BE2C (cell line): ENCODE measurements around the gene DSCAM.

Source experiments
- DNase-seq: peaks from one replicate; pipeline ENCODE4 v3.0.0-alpha.2; 2020
- H3K27me3 ChIP-seq: fragments of 250-450 bp; sonication (Bioruptor Pico); 2 replicates; pipeline ENCODE4 v1.5.1; 2020; ENCODE audit warnings: mild to moderate bottlenecking
- H3K36me3 ChIP-seq: fragments of 250-450 bp; sonication (Bioruptor Pico); 2 replicates; pipeline ENCODE4 v1.5.1; 2020; ENCODE audit warnings: mild to moderate bottlenecking
- H3K4me1 ChIP-seq: fragments of 250-450 bp; sonication (Bioruptor Pico); 2 replicates; pipeline ENCODE4 v1.5.1; 2020
- H3K4me3 ChIP-seq: 2 replicates; pipeline ENCODE4 v1.5.1; 2011; ENCODE audit warnings: low read depth, low read length
- H3K9me3 ChIP-seq: fragments of 250-450 bp; sonication (Bioruptor Pico); 2 replicates; pipeline ENCODE4 v1.5.1; 2020
- TF ChIP-seq, protein P1 (sequence below): IDR thresholded peaks from 2 replicates; pipeline ENCODE4 v1.5.1; 2012; ENCODE audit warnings: mild to moderate bottlenecking, low read depth, low read length

DSCAM gene

DNA sequence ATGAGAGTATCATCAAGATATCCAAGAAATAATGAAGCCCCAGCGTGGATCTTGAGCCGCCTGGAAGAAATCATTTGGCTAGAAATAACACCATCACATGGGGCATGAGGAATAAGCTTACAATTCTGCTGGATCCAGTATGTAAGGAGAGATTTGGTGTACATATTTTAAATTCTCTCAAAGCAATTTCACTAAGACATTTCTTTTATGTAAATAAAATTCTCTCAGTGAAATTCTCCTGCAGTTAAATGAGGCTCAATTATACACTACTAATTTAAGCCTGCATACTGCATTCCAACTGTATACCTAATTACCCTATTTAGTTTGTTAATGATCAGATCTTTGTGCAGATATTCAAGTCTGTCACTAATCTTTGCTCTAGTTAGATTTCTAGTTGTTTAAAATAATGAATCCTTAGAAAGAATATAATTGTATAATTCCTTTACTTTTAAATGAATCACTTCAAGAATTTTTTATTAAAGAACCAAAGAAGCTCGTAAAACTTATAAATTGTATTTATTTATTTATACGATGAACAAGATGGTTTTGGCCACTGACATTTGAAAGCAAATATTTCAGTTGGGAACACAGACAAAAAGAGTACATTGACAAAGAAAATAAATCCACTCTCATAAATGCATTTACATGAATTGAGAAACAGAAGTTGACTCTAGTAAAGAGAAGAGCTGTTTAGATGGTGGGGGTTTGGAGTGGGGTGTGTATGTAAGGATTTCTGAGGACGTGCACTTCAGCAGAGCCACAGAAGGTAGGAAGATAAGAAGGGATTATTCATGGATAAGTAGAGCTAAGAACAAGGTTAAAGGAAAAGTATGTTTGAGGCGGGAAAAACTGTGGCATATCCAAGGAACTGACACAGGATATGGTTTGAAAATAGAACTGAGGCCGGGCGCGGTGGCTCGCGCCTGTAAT is 466.8 kb downstream of the DSCAM start:
- H3K9me3 ChIP-seq, result no peaks in the 10 kb centered on the region; the same call in 1 of the 2 replicates
- DNase-seq, result no peak
- H3K4me1 ChIP-seq, result no peaks in the 10 kb centered on the region
- no peaks in the 10 kb centered on the region for H3K36me3 ChIP-seq
- no peak overlapping the region for H3K4me3 ChIP-seq
- TF ChIP-seq, protein P1, sequence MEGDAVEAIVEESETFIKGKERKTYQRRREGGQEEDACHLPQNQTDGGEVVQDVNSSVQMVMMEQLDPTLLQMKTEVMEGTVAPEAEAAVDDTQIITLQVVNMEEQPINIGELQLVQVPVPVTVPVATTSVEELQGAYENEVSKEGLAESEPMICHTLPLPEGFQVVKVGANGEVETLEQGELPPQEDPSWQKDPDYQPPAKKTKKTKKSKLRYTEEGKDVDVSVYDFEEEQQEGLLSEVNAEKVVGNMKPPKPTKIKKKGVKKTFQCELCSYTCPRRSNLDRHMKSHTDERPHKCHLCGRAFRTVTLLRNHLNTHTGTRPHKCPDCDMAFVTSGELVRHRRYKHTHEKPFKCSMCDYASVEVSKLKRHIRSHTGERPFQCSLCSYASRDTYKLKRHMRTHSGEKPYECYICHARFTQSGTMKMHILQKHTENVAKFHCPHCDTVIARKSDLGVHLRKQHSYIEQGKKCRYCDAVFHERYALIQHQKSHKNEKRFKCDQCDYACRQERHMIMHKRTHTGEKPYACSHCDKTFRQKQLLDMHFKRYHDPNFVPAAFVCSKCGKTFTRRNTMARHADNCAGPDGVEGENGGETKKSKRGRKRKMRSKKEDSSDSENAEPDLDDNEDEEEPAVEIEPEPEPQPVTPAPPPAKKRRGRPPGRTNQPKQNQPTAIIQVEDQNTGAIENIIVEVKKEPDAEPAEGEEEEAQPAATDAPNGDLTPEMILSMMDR, result no peak
- no peaks in the 10 kb centered on the region for H3K27me3 ChIP-seq

DNA sequence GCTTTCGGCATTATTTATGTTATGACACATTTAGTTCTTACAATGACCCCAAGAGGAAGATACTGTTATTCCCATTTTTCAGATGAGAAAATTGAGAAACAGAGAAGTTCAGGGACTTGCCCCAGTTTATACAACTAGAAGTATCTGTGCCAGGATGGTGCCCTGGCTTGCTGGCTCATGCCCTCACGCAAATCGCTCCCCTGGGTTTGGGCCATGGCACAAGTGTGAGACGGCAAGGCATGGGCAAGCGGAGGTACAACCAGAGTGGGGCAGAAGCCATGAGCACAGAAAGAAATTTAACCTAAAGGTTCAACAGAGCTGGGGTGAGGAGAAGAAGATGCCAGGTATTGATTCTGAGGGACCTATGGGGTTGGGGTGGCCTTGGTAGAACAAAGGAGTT is 469.8 kb downstream of the DSCAM start:
- no peak for DNase-seq

DNA sequence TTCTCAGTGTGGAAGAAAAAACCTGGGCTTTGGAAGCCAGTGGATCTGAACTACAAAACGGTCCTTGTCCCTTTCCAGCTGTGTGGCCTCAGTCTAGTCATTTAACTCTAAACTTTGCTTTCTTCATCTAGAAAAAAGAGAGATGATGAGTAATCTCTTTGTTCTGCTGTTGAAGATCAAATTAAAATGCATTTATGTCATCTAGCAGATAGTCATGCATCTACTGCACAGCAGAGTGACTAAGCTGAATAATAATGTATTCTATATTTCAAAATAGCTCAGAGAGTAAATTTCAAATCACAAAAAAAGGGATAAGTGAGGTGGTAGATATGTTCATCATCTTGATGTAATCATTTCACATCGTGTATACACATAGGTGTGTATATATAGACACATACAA is 473.2 kb downstream of the DSCAM start:
- no peaks in the 10 kb centered on the region for H3K36me3 ChIP-seq
- H3K9me3 ChIP-seq, result no peaks in the 10 kb centered on the region
- no peaks in the 10 kb centered on the region for H3K27me3 ChIP-seq
- DNase-seq, result no peak
- no peak overlapping the region for H3K4me3 ChIP-seq
- no peaks in the 10 kb centered on the region for H3K4me1 ChIP-seq
- TF ChIP-seq, protein P1, result no peak

More for the DNA sequence above, 469.8 kb downstream of the DSCAM start:
- TF ChIP-seq, protein P1, result no peak
- Histone ChIP-seq H3K4me3 (no peak overlapping the region), H3K9me3 (no peaks in the 10 kb centered on the region; the same call in 1 of the 2 replicates), H3K4me1 (no peaks in the 10 kb centered on the region), H3K27me3 (no peaks in the 10 kb centered on the region), H3K36me3 (no peaks in the 10 kb centered on the region)

DNA sequence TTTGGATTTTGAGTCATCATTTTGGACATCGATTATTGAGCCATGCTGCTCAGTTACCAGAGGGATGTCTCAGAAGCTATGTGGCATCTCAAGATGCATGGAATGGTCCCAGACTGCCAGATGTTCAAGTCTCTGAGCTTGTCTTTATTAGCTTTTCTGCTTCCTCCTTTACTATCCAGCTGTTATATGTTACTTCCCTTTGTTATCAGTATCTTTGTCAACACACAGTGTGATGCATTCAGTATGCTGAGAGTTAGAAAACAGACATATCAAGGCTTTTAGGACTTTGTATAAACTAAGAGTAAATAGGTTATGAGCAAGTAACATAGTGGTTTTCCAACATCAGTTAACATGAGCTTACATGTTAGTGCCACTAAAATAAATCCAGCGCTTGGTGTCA is 474.5 kb downstream of the DSCAM start:
- Histone ChIP-seq H3K9me3 (no peaks in the 10 kb centered on the region), H3K27me3 (no peaks in the 10 kb centered on the region), H3K36me3 (no peaks in the 10 kb centered on the region), H3K4me3 (no peak overlapping the region), H3K4me1 (no peaks in the 10 kb centered on the region)
- DNase-seq, result no peak
- TF ChIP-seq, protein P1, result no peak

DNA sequence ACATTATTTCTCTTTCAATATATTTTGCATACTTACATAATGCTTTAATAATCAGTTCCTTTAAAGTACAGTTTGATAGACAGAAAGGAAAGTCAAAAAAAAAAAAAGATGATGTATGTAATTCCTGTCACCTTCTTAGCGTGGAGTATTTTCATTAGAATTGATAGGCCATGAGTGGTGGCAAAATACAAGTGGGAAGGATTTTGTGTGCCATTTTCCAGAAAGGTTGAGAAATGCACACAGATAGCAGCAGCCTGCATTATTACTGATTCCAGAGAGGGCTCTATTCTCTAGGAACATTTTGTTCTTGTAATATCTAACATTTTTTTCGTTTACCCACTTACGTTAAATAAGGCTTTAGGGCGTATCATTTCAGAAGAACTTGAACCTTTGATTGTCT is 475.6 kb downstream of the DSCAM start:
- no peak for DNase-seq
- no peaks in the 10 kb centered on the region for H3K4me1 ChIP-seq
- H3K36me3 ChIP-seq, result no peaks in the 10 kb centered on the region
- H3K4me3 ChIP-seq, result no peak overlapping the region
- TF ChIP-seq, protein P1, result no peak
- H3K27me3 ChIP-seq, result no peaks in the 10 kb centered on the region
- no peaks in the 10 kb centered on the region for H3K9me3 ChIP-seq

DNA sequence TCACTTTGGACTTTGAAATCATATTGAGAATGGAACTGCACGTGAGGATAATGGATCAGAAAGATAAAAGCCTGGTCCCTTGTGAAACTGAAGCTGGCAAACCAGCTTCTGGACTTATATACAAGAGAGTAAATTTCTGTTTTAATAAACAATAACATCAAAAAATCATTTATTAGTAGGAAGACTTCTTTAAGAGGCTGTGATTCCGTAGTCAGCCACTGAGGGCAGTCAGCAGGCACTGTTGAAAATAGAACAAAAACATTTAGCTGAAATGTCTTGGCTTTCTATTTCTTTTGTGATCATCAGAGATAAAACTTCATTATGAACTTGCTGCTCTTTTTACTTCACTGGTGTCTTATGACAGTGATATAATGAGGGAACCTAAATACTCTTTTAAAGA is 490.3 kb downstream of the DSCAM start:
- no peaks in the 10 kb centered on the region for H3K27me3 ChIP-seq
- H3K36me3 ChIP-seq, result no peaks in the 10 kb centered on the region
- H3K9me3 ChIP-seq, result no peaks in the 10 kb centered on the region
- TF ChIP-seq, protein P1, result no peak
- H3K4me1 ChIP-seq, result no peaks in the 10 kb centered on the region
- DNase-seq, result no peak
- no peak overlapping the region for H3K4me3 ChIP-seq
